GM12878 (cell line): ENCODE measurements around the gene FAM184B. TPM values are rescaled to one million over a fixed set of nuclear protein-coding genes. Genes with fewer than 3 reads are reported as not detected.

Source experiments
- ATAC-seq: fragments of 200-7000 bp; cut with Tn5 transposase; 3 replicates; pipeline ENCODE4 v1.9.1; 2020; ENCODE audit warnings: mild to moderate bottlenecking, moderate library complexity
- BruUV-seq: library from RNA; stranded (reverse); fragments of 400-500 nt; replicated peaks from 2 replicates; lab custom pipeline; 2021; lab: Mats Ljungman, UMichigan
- CTCF ChIA-PET: fragments of 300-600 bp; sonication (Branson Sonifier 250); formaldehyde crosslinking; extraction: SDS; loops from one replicate; lab custom pipeline; 2021; ENCODE audit warnings: inconsistent platforms; lab: Yijun Ruan, JAX
- POLR2A ChIA-PET: fragments of 350-600 bp; formaldehyde crosslinking; extraction: SDS; loops from one replicate; lab custom pipeline; 2021; ENCODE audit warnings: inconsistent platforms; lab: Charles Lee
- RAD21 ChIA-PET: fragments of 300-600 bp; sonication (Branson Sonifier 250); formaldehyde crosslinking; loops from one replicate; lab custom pipeline; 2023; ENCODE audit warnings: antibody characterized with exemption; ENCODE audit not compliant: unreplicated experiment; lab: Charles Lee
- SMC1A ChIA-PET: fragments of 300-600 bp; sonication (Branson Sonifier 250); formaldehyde crosslinking; loops from one replicate; lab custom pipeline; 2023; ENCODE audit not compliant: unreplicated experiment, uncharacterized antibody; lab: Charles Lee
- DNase-seq: peaks from one replicate; pipeline ENCODE4 v3.0.0-alpha.2; 2011; ENCODE audit warnings: low read depth, low spot score
- FAIRE-seq: peaks from 3 replicates; lab custom pipeline; 2011; peaks lifted over from hg19 to GRCh38; lab: Jason Lieb, UNC
- H2AFZ ChIP-seq: 2 replicates; pipeline ENCODE4 v1.6.0; 2011; ENCODE audit warnings: low read depth, low read length, control low read depth; ENCODE audit not compliant: control insufficient read depth
- H3K27ac ChIP-seq: 2 replicates; pipeline ENCODE4 v1.5.1; 2011; ENCODE audit warnings: control low read depth; ENCODE audit not compliant: control insufficient read depth, insufficient read depth
- H3K27me3 ChIP-seq, 2 experiments: replicated peaks in 1 of 2; 2 replicates each; pipeline versions ENCODE4 v1.6.0 to v1.6.1; 2011; ENCODE audit warnings: low read length in 1 of 2; ENCODE audit not compliant: control insufficient read depth in 2 of 2, insufficient read depth in 2 of 2
- H3K36me3 ChIP-seq, 2 experiments: 2 replicates each; pipeline ENCODE4 v1.5.1; 2011; ENCODE audit warnings: low read length in 1 of 2; ENCODE audit not compliant: control insufficient read depth in 2 of 2, insufficient read depth in 2 of 2
- H3K4me1 ChIP-seq: 2 replicates; pipeline ENCODE4 v1.6.1; 2011; ENCODE audit warnings: mild to moderate bottlenecking, low read length, moderate library complexity, mixed read lengths; ENCODE audit not compliant: control insufficient read depth, insufficient read depth
- H3K4me2 ChIP-seq: 2 replicates; pipeline ENCODE4 v1.6.0; 2011; ENCODE audit warnings: control low read depth; ENCODE audit not compliant: control insufficient read depth, insufficient read depth
- H3K4me3 ChIP-seq: fragments of 200-600 bp; sonication (generic); 2 replicates; pipeline ENCODE4 v1.5.1; 2016
- H3K79me2 ChIP-seq: 2 replicates; pipeline ENCODE4 v1.6.0; 2011; ENCODE audit warnings: low read length; ENCODE audit not compliant: control insufficient read depth, insufficient read depth
- H3K9ac ChIP-seq: 2 replicates; pipeline ENCODE4 v1.8.0; 2011; ENCODE audit warnings: low read length, control low read depth, mixed read lengths; ENCODE audit not compliant: control insufficient read depth, insufficient read depth
- H3K9me3 ChIP-seq: replicated peaks from 3 replicates; pipeline ENCODE4 v1.5.1; 2011; ENCODE audit warnings: mild to moderate bottlenecking, low read length; ENCODE audit not compliant: control insufficient read depth, insufficient read depth
- H4K20me1 ChIP-seq: 2 replicates; pipeline ENCODE4 v1.6.0; 2011; ENCODE audit not compliant: control insufficient read depth, insufficient read depth
- BACH1 ChIP-seq: fragments of 450-650 bp; IDR thresholded peaks from 2 replicates; pipeline ENCODE4 v1.6.1; 2017; ENCODE audit warnings: mild to moderate bottlenecking, borderline replicate concordance
- EZH2 ChIP-seq: IDR thresholded peaks from 2 replicates; pipeline ENCODE4 v1.6.1; 2012; ENCODE audit warnings: low read depth, mild to moderate bottlenecking, control low read depth, inconsistent platforms, low read length, borderline replicate concordance; ENCODE audit not compliant: control insufficient read depth
- MEF2B ChIP-seq: fragments of 450-650 bp; IDR thresholded peaks from 2 replicates; pipeline ENCODE4 v1.6.1; 2018; ENCODE audit warnings: mild to moderate bottlenecking, moderate library complexity; ENCODE audit not compliant: partially characterized antibody, poor library complexity, severe bottlenecking
- SKIL ChIP-seq: fragments of 450-650 bp; IDR thresholded peaks from 2 replicates; pipeline ENCODE4 v1.6.1; 2017; ENCODE audit warnings: mild to moderate bottlenecking, low read depth, inconsistent platforms; ENCODE audit not compliant: poor library complexity, severe bottlenecking
- SMAD1 ChIP-seq: fragments of 450-650 bp; IDR thresholded peaks from 2 replicates; pipeline ENCODE4 v1.6.1; 2018; ENCODE audit warnings: mild to moderate bottlenecking, low read depth; ENCODE audit not compliant: partially characterized antibody
- SMAD5 ChIP-seq: IDR thresholded peaks from 2 replicates; pipeline ENCODE4 v1.6.1; 2016; ENCODE audit warnings: antibody characterized with exemption, low read depth
- TBL1XR1 ChIP-seq: IDR thresholded peaks from 2 replicates; pipeline ENCODE4 v1.6.1; 2012; ENCODE audit warnings: low read depth, low read length, improper control_type of control experiment
- ZBTB33 ChIP-seq: fragments of 450-650 bp; IDR thresholded peaks from 2 replicates; pipeline ENCODE4 v1.6.1; 2017; ENCODE audit warnings: mild to moderate bottlenecking
- WGBS: methylation state at CpG from one replicate; pipeline ENCODE4 v1.1.6; 2016; ENCODE audit warnings: low lambda C conversion rate; ENCODE audit not compliant: insufficient replicate concordance, insufficient coverage; ENCODE audit errors: missing lambda C conversion rate; 5-methylcytosine and 5-hydroxymethylcytosine counted together
- in situ Hi-C: fragments of 300-500 bp; cut with MboI; formaldehyde crosslinking; loops from 9 replicates; pipeline ENCODE4 v1.14.3; 2018; ENCODE audit warnings: mixed read lengths
- intact Hi-C: fragments of 100-400 bp; cut with micrococcal nuclease; formaldehyde crosslinking; loops from one replicate; pipeline ENCODE4 v1.14.2; 2022; ENCODE audit not compliant: unreplicated experiment
- polyA plus RNA-seq, 11 experiments: library from polyadenylated mRNA; depleted of rRNA in 4 of 11; unstranded in 6 of 11; stranded (reverse) in 5 of 11; fragments of >200 nt; fragmentation: Nextera tagmentation in 4 of 11; fragmentation: Illumina TruSeq in 1 of 11; extraction: Ambion mirVana in 4 of 11; extraction: Trizol in 1 of 11; gene quantifications; 1 replicate in 1 of 11; 2 replicates in 10 of 11; pipeline versions ENCODE4 v1.2.1 to v1.2.3, GENCODE V29; 2011 to 2016; ENCODE audit warnings: inconsistent platforms in 2 of 11, missing spikeins in 2 of 11, low read depth in 1 of 11
- total RNA-seq, 4 experiments: library from RNA; depleted of rRNA in 3 of 4; stranded (reverse); fragments of >200 nt in 3 of 4; fragmentation: Illumina TruSeq in 1 of 4; extraction: Trizol in 1 of 4; gene quantifications; 2 replicates each; pipeline versions ENCODE4 v1.2.1 to v1.2.3, GENCODE V29; 2013 to 2021

The FAM184B gene
- total and polyA plus RNA-seq, 10 of the 15 experiments (the other 5 are each of a cell fraction or from before 2014, with no cell fraction given) = under 0.01 TPM; not detected in 9

- intact Hi-C loops = no loop called here
- Histone ChIP-seq H3K9me3 (no peaks in the 10 kb centered on the region), H3K27ac (no peak overlapping the region), H3K4me1 (no peaks in the 10 kb centered on the region), H3K79me2 (no peaks in the 10 kb centered on the region), H3K9ac (no peak overlapping the region), H3K27me3 (no peaks in the 10 kb centered on the region), H3K4me2 (no peak overlapping the region), H4K20me1 (no peaks in the 10 kb centered on the region), H3K4me3 (no peak overlapping the region), H3K36me3 (peaks cover under 1 to 12% of the 10 kb centered on the region in 2 experiments; a peak in 3 of 4 replicates), H2AFZ (no peak overlapping the region)
- CTCF ChIA-PET = interaction anchor here (4.9 kb wide), 1 partner anchor 85 kb away, joined by 70 read pairs; no protein-coding TSS in a partner anchor
- in situ Hi-C loops = loop anchor here (10.0 kb wide), 1 partner anchor 961 kb away; no protein-coding TSS in a partner anchor
- ATAC-seq = no peak
- SMC1A ChIA-PET = interaction anchor here (1.0 to 2.9 kb wide), 3 partner anchors 80 to 183 kb away, joined by 3 to 14 read pairs (median 10); no protein-coding TSS in a partner anchor
- no TSS peak for BruUV-seq
- no peak for DNase-seq
- FAIRE-seq = no peak
- POLR2A ChIA-PET = no interaction called here
- 96% methylated on average over 9 of the region's 9 CpGs for WGBS
- RAD21 ChIA-PET = interaction anchor here (1.8 to 3.7 kb wide), 2 partner anchors 85 to 88 kb away, joined by 3 to 17 read pairs; no protein-coding TSS in a partner anchor
- no peak for TF ChIP-seq SMAD1
- no peak for TF ChIP-seq SMAD5
- no peak for TF ChIP-seq MEF2B
- TF ChIP-seq BACH1 = no peak
- no peak for TF ChIP-seq TBL1XR1
- no peak for TF ChIP-seq SKIL
- TF ChIP-seq EZH2 = no peak
- TF ChIP-seq ZBTB33 = no peak
Observed at GRCh38 chr4:17633600-17633999, 147.8 kb downstream of the FAM184B start.
